GM19468 (cell line): ENCODE measurements around the gene MAP4K3.
"Not testable (repeated sequence)": the region's sequence is repeated elsewhere in the genome, so short reads cannot be mapped to it uniquely, and the experiment has no call there.

ENCODE experiments used
- ATAC-seq: cut with Tn5 transposase; IDR thresholded peaks from one replicate; pipeline ENCODE4 v1.9.1; 2021; ENCODE audit warnings: mild to moderate bottlenecking, moderate library complexity, moderate number of reproducible peaks; ENCODE audit not compliant: unreplicated experiment; ENCODE audit errors: extremely low read depth

MAP4K3 gene

DNA sequence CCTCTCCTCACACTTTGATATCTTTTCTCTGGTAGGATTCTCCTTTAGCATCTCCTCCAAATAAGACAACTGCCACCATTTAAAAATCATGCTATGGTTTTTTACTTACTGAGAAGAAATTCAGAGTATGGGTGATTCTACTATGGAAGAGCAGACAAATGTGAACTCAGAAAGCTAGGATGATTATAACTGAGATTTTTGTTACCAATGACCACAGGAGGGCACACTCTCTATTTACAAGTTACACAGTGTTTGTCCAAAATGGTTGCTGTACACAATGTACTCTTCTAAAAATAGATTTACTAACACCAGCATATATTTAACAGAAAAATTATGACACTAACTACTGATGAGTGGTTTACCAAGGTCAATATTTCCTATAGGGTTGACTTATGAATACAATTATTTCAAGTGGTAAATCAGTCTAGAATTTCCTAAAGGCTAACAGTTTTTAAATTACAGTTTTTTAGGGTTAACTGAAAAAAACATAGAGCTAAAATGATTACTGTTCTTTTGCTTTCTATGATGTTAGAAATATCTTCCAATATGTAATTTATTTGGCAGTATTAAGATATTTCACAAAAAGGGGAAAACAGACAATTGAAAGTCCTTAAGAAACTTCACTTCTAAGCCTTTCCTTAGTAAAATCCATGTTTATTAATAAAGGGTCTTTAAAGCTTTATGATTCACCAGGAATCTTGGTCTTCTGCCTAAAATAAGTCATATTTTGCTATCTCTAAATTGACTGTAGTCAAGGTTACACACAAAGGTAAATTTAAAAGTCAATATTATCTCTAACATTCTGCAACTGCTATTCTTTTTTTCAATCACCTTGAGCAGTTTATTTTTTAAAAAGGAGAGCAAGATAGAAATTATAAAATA lies 57.2 kb downstream of the MAP4K3 start:
- no peak for ATAC-seq

DNA sequence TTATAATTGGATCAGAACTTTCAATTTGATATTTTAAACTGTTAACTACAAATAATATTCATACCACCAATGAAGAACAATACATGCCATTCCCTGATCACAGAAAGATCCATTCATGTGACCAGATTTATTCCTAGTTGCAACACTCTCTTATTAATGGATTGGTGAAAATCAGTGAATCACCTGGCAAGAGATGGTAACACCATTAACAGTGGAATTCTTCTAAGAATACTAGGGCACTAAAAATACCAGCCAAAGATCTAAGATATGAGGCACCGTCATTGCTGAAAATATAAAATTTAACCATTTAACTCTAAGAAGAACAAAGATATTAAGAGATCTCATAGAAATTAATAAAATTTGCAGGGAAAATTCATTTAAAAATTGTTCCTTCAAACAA lies 58.1 kb downstream of the MAP4K3 start:
- no peak for ATAC-seq

DNA sequence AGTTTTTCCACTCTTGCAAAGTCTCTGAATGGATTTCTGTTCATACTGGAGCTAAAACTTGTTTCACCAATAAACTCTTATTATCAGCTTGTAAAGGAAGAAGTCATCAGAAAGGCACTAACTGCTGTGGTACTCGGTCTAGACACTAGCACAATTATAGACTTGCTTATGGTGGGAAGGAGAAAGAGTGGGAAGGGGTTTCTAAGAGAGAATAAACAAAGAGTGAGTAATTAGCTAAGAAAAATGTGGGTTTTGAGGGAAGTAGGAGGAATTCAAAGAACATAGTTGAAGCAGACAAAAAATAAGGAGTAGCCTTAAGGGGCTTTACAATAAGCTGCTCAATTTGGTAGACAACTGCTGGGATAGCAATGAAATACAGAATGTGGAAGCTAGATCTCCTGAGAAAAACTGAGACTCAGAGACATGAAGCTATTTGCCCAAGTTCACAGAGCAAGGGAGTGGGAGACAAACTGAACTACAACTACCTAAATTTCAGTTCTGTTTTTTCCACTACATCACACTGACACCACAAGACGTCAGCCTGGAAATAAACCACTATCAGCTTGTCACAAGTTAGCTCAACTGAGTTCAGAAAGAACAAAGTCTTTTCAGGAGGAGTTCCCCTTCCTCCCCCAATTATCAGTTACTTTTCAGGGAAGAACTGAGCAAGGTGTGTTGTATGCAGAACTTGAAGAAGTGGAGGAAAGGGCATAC lies 59.7 kb downstream of the MAP4K3 start:
- no peak for ATAC-seq

DNA sequence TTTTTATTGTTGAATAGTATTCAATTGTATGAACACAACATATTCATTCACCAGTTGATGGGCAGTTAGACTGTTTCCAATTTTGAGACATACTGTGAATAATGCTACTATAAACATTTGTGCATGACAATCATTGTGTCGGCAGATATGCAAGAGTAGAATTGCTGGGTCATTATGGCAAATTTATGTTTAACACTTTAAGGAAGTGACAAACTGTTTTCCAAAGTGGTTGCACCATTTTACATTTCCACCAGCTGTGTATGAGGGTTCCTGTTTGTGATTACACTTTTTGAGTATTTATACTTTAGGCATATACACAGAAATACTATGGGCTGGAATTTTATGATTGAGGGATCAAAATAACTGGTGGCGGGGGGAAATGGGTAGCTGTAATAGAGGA lies 61.2 kb downstream of the MAP4K3 start:
- ATAC-seq = no peak

DNA sequence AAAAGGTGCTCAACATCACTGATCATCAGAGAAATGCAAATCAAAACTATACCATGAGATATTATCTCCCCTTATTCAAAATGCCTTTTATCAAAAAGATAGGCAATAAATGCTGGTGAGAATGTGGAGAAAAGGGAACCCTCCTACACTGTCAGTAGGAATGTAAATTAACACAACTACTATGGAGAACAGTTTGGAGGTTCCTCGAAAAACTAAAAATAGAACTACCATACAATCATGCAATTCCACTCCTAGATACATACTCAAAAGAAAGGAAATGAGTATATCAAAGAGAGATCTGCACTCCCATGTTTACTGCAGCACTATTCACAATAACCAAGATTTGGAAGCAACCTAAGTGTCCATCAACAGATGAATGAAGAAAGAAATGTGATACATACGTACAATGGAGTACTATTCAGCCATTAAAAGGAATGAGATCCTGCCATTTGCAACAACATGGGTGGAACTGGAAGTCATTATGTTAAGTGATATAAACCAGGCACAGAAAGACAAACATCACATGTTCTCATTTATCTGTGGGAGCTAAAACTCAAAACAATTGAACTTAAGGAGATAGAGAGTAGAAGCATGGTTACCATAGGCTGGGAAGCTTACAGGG lies 63.8 kb downstream of the MAP4K3 start:
- ATAC-seq = no peak

DNA sequence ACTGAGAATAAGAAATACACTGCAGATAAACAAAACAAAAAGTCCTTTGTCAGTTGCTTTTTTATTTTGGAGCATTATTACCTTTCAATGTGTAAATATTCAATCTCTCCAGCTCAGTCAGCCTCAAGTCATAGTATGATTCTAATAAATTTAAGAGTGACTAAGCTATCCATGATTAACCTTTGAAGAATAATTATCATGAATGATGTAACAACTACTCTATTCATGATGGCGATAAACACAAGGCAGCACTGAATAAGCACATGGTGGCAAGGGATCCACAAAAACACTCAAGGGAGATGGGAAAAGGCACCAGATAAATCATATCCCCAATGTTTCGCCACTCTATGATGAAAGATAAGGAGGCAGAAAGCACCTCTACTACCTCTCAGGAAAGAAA lies 67.0 kb downstream of the MAP4K3 start:
- no peak for ATAC-seq

DNA sequence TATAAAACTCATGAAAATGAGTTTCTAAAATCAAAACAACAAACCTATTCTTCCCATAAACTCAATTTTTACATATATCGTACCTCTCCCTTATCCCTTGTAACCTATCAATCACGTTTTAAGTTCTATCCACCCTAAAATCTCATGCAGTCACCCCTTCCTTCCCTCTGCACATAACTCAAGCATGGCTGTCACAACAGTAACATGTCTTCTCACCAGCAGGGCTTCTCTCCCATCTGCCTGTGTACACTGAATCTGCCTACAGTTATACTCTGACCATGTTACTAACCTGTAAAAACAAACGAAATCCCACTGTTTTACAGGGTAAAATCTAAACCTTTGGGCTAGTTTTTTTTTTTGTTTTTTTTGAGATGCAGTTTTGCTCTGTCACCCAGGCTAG lies 68.2 kb downstream of the MAP4K3 start:
- ATAC-seq = no peak

DNA sequence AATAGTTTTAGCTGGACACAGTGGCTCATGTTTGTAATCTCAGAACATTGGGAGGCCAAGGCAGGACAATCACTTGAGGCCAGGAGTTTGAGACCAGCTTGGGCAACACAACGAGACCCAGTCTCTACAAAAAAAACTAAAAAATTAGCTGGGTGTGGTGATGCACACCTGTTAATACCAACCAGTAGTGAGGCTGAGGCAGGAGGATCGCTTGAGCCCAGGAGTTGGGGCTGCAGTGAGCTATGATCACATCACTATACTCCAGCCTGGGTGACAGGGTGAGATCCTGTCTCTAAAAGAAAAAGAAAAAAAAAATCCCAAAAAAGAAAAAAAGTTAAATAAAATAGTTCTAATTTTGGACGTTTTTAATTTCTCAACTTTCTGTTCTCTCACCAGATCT lies 68.7 kb downstream of the MAP4K3 start:
- ATAC-seq = no peak

DNA sequence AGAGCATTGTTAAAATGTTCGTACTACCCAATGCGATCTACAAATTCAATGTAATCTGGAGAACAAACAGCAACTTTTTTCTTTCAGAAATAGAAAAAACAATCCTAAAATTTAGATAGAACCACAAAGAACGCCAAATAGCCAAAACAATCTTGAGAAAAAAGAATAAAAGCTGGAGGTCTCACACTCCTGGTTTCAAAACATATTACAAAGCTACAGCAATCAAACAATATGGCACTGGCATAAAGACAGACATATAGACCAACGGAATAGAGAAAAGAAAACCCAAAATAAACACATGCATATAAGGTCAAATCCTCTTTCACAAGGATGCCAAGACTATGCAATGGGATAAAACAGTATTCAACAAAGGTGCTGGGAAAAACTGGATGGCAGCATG lies 74.5 kb downstream of the MAP4K3 start:
- no peak for ATAC-seq

DNA sequence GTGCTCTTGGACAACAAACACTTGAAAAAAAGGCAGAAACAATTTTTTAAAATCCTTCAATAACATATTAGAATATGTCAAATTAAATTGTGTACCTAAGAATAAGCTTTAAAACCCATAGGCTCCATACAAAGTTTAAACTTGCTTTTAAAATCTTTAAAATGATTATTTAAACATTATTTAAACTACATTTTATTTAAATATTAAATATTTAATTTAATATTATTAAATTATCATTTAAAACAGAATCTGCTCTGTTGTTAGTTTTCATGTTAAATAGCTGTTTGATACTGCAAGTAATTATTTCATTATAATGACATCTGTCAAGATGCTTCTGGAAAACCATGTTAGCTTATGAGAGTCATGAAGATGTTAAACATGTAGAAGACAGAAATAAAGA lies 75.6 kb downstream of the MAP4K3 start:
- no peak for ATAC-seq

DNA sequence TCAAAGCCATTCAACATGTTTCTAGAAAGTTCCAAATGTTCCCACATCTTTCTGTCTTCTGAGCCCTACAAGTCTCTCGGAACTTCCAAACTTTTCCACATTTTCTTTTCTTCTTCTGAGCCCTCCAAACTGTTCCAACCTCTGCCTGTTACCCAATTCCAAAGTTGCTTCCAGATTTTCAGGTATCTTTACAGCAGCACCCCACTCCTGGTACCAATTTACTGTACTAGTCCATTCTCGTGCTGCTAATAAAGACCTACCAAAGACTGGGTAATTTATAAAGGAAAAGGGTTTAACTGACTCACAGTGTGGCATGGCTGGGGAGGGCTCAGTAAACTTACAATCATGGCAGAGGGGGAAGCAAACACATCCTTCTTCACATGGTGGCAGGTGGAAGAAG lies 76.7 kb downstream of the MAP4K3 start:
- ATAC-seq = not testable (repeated sequence)

DNA sequence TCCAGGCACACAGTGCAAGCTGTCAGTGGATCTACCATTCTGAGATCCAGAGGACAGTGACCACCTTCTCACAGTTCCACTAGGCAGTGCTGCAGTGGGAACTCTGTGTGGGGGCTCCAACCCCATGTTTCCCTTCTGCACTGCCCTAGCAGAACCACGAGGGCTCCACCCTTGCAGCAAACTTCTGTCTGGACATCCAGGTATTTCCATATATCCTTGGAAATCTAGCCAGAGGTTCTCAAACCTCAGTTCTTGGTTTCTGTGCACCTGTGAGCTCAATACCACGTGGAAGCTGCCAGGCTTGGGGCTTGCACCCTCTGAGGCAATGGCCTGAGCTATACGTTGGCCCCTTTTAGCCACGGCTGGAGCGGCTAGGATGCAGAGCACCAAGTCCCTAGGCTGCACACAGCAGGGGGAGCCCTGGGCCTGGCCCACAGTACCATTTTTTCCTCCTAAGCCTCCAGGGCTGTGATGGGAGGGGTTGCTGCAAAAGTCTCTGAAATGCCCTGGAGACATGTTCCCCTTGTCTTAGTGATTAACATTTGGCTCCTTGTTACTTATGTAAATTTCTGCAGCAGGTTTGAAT lies 77.5 kb downstream of the MAP4K3 start:
- no peak for ATAC-seq

DNA sequence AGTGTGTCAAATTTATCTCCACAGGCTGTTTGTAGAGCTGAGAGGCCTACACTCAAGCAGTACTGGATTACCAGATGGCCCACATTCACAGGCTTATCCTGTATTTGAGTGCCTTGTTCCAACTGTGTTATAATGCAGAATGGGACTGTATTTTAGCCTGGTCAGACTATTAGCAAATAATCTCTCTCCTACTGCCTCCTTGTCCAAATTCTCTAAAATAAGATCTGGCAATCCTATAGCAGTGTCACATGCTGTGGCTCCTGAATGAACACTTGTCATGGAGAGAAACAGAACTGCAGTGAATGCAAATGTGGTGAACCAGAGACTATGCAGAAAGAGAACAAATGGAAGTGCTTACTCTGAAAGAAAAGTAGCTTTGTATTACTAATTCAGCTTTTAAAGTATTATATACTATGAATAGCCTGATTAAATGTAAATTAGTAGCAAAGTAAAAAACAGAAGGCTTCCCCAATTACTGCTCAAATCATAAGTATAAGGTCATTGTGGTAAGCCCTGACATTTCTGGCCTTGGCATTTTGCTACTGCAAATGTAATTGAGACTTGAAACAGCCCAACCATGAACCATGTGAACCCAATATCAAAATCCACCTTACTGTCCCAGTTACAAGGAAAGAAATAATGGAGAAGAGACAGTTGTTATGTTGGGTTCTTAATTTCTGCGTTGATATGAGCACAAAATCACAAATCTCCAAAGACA lies 80.0 kb downstream of the MAP4K3 start:
- no peak for ATAC-seq

DNA sequence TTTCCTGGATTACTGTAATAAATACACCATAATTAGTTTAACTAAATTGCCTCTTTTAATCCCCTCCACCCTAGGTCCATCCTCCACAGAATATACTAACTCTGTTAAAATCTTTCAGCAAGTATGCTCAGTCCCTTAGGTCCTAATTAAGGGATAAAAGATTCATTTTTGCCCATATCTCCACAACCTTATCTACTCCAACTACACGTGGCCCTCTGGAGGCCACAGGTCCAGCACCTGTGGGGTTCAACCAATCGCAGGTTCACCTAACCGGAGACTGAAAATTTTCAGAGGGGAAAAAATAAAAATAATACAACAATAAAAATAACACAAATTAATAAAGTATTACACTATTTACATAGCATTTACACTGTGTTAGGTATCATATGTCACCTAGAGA lies 86.4 kb downstream of the MAP4K3 start:
- ATAC-seq = no peak

DNA sequence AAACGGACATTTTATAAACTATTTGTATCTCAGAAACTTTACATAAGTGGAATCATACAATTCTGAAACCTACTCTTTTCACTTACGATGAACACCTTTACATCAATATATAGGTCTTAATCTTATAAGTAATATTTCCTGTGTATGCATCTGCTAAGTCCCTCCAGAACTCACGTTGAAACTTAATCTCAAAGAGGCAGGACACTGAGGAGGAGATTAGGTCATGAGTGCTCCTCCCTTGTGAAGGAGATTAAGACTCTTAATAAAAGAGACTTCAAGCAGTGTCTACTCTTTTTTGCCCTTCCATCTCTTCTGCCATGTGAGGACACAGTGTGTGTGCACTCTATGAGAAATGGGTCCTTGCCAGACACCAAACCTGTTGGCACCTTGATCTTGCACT lies 98.6 kb downstream of the MAP4K3 start:
- ATAC-seq = no peak

DNA sequence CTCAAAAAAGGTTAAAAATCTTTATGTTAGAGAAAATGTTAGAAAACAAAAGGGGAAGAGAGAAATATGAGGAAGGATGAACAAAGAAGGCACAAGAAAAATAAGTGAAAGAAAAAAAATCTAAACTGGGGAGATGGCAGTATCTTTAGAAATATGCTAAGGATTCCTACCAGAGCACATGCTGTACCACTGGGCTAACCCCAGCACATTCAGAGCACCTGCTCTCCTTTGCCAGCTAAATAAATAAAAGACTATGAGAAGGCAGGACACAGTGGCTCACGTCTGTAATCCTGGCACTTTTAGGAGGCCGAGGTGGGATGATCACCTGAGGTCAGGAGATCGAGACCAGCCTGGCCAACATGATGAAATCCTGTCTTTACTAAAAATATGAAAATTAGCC lies 101.2 kb downstream of the MAP4K3 start:
- ATAC-seq = no peak

DNA sequence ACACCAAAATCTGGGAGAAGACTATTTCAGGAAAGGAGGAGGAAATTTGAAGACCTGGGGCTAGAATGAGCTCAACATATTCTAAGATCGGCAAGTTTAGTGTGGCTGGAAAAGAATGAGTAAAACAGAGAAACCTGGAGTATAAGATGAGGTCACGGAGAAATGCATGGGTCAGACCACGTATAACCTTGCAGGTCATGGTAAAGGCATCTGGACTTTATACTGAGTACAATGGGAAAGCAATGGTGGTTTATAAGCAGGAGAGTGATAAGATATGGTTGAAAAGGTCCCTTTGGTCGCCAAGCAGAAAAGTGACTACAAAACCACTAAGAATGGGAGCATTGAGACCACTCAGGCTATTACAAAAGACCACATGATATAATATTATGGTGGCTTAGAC lies 102.1 kb downstream of the MAP4K3 start:
- ATAC-seq = no peak

DNA sequence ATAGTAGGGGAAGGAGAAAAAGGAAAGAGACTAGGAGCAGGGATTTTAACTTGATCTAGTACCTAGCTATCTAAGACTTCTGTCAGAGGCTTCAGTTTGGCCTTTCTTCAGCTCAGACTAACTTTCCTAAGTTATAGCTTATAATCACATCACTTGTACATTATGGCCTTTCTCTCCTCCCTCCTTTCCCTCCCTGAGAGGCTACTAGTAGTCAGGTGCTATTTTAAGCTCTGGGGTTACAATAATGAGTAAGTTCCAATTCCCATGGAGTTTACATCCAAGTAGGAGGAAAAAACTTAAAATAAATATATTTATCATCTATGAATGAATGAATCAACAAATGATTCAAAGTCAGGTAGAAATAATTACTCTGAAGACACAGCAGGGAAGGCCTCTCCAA lies 102.6 kb downstream of the MAP4K3 start:
- no peak for ATAC-seq

DNA sequence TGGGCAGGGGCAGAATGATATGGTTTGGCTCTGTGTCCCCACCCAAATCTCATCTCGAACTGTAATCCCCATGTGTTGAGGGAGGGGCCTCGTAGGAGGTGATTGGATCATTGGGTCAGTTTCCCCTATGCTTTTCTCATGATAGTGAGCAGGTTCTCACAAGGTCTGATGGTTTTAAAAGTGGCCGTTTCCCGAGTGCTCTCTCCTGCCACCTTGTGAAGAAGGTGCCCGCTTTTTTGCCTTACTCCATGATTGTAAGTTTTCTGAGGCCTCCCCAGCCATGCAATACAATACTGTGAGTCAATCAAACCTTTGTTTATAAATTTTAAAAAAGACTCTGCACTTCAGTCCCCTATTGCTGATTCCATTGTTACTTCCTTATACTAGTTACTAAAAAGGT lies 110.4 kb downstream of the MAP4K3 start:
- no peak for ATAC-seq

DNA sequence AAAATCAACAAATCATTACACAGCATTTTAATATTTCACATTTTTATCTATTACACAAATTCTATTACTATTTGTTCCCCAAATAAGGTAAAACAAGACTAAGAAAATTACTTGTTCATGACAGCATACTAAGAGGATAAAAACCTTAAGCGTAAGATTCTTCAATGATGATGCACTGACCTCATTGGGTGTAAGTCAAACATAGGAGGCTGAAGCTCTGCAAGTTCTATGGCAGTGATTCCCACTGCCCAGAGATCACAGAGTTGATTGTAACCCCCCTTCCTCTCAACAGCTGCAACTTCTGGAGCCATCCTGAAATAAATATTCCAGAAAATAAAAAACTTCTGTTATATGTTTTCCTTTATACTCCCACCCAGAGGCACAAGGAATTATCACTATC lies 111.1 kb downstream of the MAP4K3 start:
- no peak for ATAC-seq
